GM12872 (cell line): ENCODE data around the gene SMCP.

Source experiments
- CTCF ChIP-seq: IDR thresholded peaks from 3 replicates; pipeline ENCODE4 v1.5.1; 2011; ENCODE audit warnings: low read depth, mild to moderate bottlenecking, low read length, moderate library complexity; ENCODE audit not compliant: insufficient read depth

SMCP gene

GRCh38 chr1:152886085-152886484, 8.0 kb downstream of the SMCP start:
- TF ChIP-seq CTCF = no peak

- TF ChIP-seq CTCF = no peak
Measured at GRCh38 chr1:152886758-152887409, 8.8 kb downstream of the SMCP start.

GRCh38 chr1:152888126-152888525, 10.0 kb downstream of the SMCP start:
- TF ChIP-seq CTCF = no peak

DNA sequence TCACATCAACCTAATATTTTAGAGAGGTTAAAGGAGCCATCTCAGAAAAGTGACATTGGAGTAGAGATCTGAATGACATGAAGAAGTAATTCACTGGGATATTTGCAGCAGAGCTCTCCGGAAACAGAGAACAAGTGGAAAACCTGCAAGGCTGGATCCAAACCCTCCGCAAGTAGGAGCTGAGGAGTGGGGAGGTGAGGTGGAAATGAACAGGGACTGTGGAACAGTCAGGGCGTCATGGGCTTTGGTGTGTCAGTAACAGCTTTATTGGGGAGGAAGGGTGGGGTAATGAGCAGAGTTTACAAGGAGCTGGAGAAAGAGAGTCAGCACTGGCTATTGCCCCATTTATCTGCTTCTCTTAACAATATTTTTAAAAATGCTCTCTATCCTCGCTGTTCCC, 20.9 kb downstream of the SMCP start:
- no peak for TF ChIP-seq CTCF

- TF ChIP-seq CTCF = no peak
Measured at GRCh38 chr1:152899883-152900282, 21.8 kb downstream of the SMCP start.

DNA sequence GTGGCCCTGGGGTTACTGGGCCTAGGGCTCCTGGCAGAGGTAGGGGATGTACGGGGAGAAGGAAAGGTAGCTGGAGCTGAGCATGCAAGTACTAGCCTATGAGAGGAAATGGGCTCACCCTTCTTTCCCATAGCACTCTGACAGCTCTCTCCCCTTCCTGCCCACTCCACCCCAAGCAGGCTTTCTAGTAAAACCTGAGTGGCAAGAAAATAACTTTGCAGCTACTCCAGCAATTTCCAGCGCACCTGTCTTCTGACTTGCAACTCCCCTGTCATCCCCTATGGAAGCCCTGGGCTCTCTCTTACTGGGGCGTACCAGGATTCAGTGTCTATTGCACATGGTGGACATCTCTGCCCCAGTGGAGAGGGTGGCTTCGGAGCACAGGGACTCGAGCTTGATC, 23.5 kb downstream of the SMCP start:
- TF ChIP-seq CTCF = no peak

- TF ChIP-seq CTCF = no peak
Measured at GRCh38 chr1:152902636-152903035, 24.5 kb downstream of the SMCP start.
